Endothelial cell of umbilical vein (primary cell): Measurements from ENCODE around the gene TNS2. TPM values are rescaled to one million over a fixed set of nuclear protein-coding genes. Genes with fewer than 3 reads are reported as not detected.

ENCODE experiments used
- BruUV-seq: library from RNA; stranded (reverse); fragments of 400-500 nt; replicated peaks from 2 replicates; lab custom pipeline; 2021; lab: Mats Ljungman, UMichigan
- CTCF ChIA-PET: fragments of 300-600, 350-600 bp; sonication (Branson Sonifier 250); formaldehyde crosslinking; loops from one replicate; lab custom pipeline; 2021; ENCODE audit warnings: antibody characterized with exemption, inconsistent platforms; lab: Charles Lee
- POLR2A ChIA-PET: fragments of 300-600, 350-600 bp; sonication (Branson Sonifier 250); formaldehyde crosslinking; loops from one replicate; lab custom pipeline; 2021; ENCODE audit warnings: antibody characterized with exemption, inconsistent platforms; lab: Charles Lee
- DNase-seq: peaks from one replicate; pipeline ENCODE4 v3.0.0-alpha.2; 2011; ENCODE audit warnings: low read depth, low spot score
- FAIRE-seq: peaks from 2 replicates; lab custom pipeline; 2011; peaks lifted over from hg19 to GRCh38; lab: Jason Lieb, UNC
- H2AFZ ChIP-seq: 2 replicates; pipeline ENCODE4 v1.6.0; 2012; ENCODE audit warnings: low read depth, low read length, control low read depth, inconsistent platforms
- H3K27ac ChIP-seq: 2 replicates; pipeline ENCODE4 v1.5.1; 2011; ENCODE audit warnings: low read depth, mild to moderate bottlenecking, control low read depth, low read length, moderate library complexity; ENCODE audit not compliant: insufficient read depth
- H3K27me3 ChIP-seq, 2 experiments: 2 replicates each; pipeline versions ENCODE4 v1.6.0 to v1.6.1; 2011; ENCODE audit warnings: low read length in 2 of 2, mixed read lengths in 1 of 2; ENCODE audit not compliant: control insufficient read depth in 2 of 2, insufficient read depth in 2 of 2
- H3K36me3 ChIP-seq, 2 experiments: 2 replicates in 1 of 2; 3 replicates in 1 of 2; pipeline ENCODE4 v1.5.1; 2011; ENCODE audit warnings: low read length in 2 of 2, mild to moderate bottlenecking in 1 of 2, moderate library complexity in 1 of 2; ENCODE audit not compliant: control insufficient read depth in 2 of 2, insufficient read depth in 2 of 2; ENCODE audit errors: extremely low read depth in 1 of 2
- H3K4me1 ChIP-seq: 3 replicates; pipeline ENCODE4 v1.5.1; 2011; ENCODE audit warnings: mild to moderate bottlenecking, low read length; ENCODE audit not compliant: control insufficient read depth, insufficient read depth; ENCODE audit errors: extremely low read depth
- H3K4me2 ChIP-seq: 2 replicates; pipeline ENCODE4 v1.6.1; 2011; ENCODE audit warnings: low read length, control low read depth, mixed read lengths; ENCODE audit not compliant: insufficient read depth
- H3K4me3 ChIP-seq, 3 experiments: fragments of 200-600 bp in 1 of 3; sonication (generic), shearing (Covaris generic) in 1 of 3; replicated peaks in 1 of 3; 2 replicates each; pipeline ENCODE4 v1.5.1; 2011 to 2016; ENCODE audit warnings: control low read depth in 3 of 3, low read length in 3 of 3, mild to moderate bottlenecking in 2 of 3, inconsistent platforms in 1 of 3, low read depth in 1 of 3, moderate library complexity in 1 of 3; ENCODE audit not compliant: insufficient read depth in 1 of 3
- H3K79me2 ChIP-seq: 2 replicates; pipeline ENCODE4 v1.6.0; 2012; ENCODE audit warnings: low read length, inconsistent platforms; ENCODE audit not compliant: control insufficient read depth, insufficient read depth
- H3K9ac ChIP-seq: replicated peaks from 2 replicates; pipeline ENCODE3; 2011; ENCODE audit warnings: low read length, control low read depth; ENCODE audit not compliant: insufficient read depth; ENCODE audit errors: extremely low read depth
- H3K9me1 ChIP-seq: replicated peaks from 3 replicates; pipeline ENCODE4 v1.6.0; 2011; ENCODE audit warnings: mild to moderate bottlenecking, low read length; ENCODE audit not compliant: control insufficient read depth, insufficient read depth; ENCODE audit errors: extremely low read depth
- H3K9me3 ChIP-seq: replicated peaks from 2 replicates; pipeline ENCODE4 v1.5.1; 2012; ENCODE audit warnings: low read length, inconsistent platforms; ENCODE audit not compliant: control insufficient read depth, insufficient read depth
- H4K20me1 ChIP-seq: replicated peaks from 2 replicates; pipeline ENCODE3; 2011; ENCODE audit warnings: mild to moderate bottlenecking, low read length; ENCODE audit not compliant: control insufficient read depth, insufficient read depth; ENCODE audit errors: extremely low read depth
- FOS ChIP-seq: IDR thresholded peaks from 2 replicates; pipeline ENCODE4 v1.6.1; 2011; ENCODE audit warnings: mild to moderate bottlenecking, low read length, moderate library complexity, borderline replicate concordance; ENCODE audit not compliant: insufficient read depth
- GATA2 ChIP-seq: IDR thresholded peaks from 2 replicates; pipeline ENCODE4 v1.7.0; 2011; ENCODE audit warnings: low read depth, mild to moderate bottlenecking, moderate library complexity, mixed read lengths, low read length; ENCODE audit not compliant: insufficient read length, insufficient read depth
- JUN ChIP-seq: IDR thresholded peaks from 2 replicates; pipeline ENCODE4 v1.6.1; 2011; ENCODE audit warnings: borderline replicate concordance, low read depth; ENCODE audit not compliant: insufficient read length, insufficient read depth
- POLR2A ChIP-seq: IDR thresholded peaks from 2 replicates; pipeline ENCODE4 v1.6.1; 2012; ENCODE audit warnings: low read depth, mild to moderate bottlenecking, control low read depth, low read length
- POLR2AphosphoS5 ChIP-seq: IDR thresholded peaks from 2 replicates; pipeline ENCODE4 v1.6.1; 2012; ENCODE audit warnings: low read depth, mild to moderate bottlenecking, control low read depth, low read length, moderate library complexity; ENCODE audit not compliant: insufficient read depth
- dilution Hi-C: fragments of 300-500 bp; cut with MboI; formaldehyde crosslinking; loops from one replicate; pipeline ENCODE4 v1.15.0; 2019; ENCODE audit warnings: low sequenced_read_pairs; ENCODE audit not compliant: extremely low pct_ligation_motif_present
- intact Hi-C: fragments of 100-400 bp; cut with micrococcal nuclease; formaldehyde crosslinking; loops from one replicate; pipeline ENCODE4 v1.10.0; 2022
- polyA plus RNA-seq, 4 experiments: library from polyadenylated mRNA; depleted of rRNA in 3 of 4; stranded (reverse) in 3 of 4; unstranded in 1 of 4; fragments of >200 nt; gene quantifications; 2 replicates each; pipeline versions ENCODE4 v1.2.1 to v1.2.3, GENCODE V29; 2011 to 2012; ENCODE audit warnings: missing spikeins in 1 of 4
- total RNA-seq: library from RNA; stranded (reverse); gene quantifications from 2 replicates; pipeline ENCODE4 v1.2.3, GENCODE V29; 2021
- TF ChIP-seq, protein P1 (sequence below): IDR thresholded peaks from 2 replicates; pipeline ENCODE4 v1.6.1; 2011; ENCODE audit not compliant: insufficient read depth, insufficient read length
- TF ChIP-seq, protein P2 (sequence below), 2 donors: IDR thresholded peaks; 1 replicate in 1 of 2; 2 replicates in 1 of 2; pipeline ENCODE4 v1.5.1; 2011; ENCODE audit warnings: low read length in 2 of 2, mild to moderate bottlenecking in 2 of 2, moderate library complexity in 2 of 2, control low read depth in 1 of 2, inconsistent platforms in 1 of 2, low read depth in 1 of 2; ENCODE audit not compliant: insufficient read depth in 1 of 2; ENCODE audit errors: extremely low read depth in 1 of 2

Gene TNS2
- total and polyA plus RNA-seq, 2 donors (not counting 3 experiments of a cell fraction or from before 2014, with no cell fraction given): 84.5 to 106 TPM

DNA sequence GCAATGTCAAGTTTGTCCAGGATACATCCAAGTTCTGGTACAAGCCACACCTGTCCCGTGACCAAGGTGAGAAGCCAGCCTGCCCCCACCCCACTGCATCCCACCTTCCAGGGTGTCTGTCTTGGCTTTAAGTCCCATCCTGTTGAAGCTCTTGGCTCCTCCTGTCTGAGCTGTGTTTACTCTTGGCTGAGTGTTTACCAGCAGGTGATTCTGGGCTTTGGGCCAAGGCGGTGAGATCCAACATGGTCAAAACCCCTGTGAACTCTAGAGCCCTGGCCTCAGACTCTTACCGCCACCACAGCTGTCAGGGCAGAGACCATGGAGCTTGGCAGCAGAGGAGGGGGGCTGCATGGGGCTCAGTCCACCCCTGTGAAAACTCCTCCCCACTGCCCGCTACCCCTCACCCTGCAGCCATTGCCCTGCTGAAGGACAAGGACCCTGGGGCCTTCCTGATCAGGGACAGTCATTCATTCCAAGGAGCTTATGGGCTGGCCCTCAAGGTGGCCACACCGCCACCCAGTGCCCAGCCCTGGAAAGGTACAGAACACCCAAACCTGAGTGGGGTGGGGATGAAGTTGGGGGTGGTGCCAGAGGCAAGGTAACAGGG is 11.6 kb downstream of the TNS2 start:
- ChIA-PET CTCF (interaction anchor here (0.7 to 14.2 kb wide), 6 partner anchors 9 to 136 kb away, joined by 3 to 463 read pairs (median 6); partner anchors contain the start of genes IGFBP6 and SOAT2), POLR2A (no interaction called here)
- peaks cover 5 to 50% of the 10 kb centered on the region in 2 experiments for H3K36me3 ChIP-seq
- no peak overlapping the region for H3K4me3 ChIP-seq
- no peak overlapping the region for H3K9ac ChIP-seq
- TF ChIP-seq POLR2AphosphoS5 (no peak), JUN (no peak), FOS (no peak), GATA2 (no peak), POLR2A (no peak)
- TF ChIP-seq, protein P1, sequence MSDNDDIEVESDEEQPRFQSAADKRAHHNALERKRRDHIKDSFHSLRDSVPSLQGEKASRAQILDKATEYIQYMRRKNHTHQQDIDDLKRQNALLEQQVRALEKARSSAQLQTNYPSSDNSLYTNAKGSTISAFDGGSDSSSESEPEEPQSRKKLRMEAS: no peak
- TF ChIP-seq, protein P2, sequence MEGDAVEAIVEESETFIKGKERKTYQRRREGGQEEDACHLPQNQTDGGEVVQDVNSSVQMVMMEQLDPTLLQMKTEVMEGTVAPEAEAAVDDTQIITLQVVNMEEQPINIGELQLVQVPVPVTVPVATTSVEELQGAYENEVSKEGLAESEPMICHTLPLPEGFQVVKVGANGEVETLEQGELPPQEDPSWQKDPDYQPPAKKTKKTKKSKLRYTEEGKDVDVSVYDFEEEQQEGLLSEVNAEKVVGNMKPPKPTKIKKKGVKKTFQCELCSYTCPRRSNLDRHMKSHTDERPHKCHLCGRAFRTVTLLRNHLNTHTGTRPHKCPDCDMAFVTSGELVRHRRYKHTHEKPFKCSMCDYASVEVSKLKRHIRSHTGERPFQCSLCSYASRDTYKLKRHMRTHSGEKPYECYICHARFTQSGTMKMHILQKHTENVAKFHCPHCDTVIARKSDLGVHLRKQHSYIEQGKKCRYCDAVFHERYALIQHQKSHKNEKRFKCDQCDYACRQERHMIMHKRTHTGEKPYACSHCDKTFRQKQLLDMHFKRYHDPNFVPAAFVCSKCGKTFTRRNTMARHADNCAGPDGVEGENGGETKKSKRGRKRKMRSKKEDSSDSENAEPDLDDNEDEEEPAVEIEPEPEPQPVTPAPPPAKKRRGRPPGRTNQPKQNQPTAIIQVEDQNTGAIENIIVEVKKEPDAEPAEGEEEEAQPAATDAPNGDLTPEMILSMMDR (IDR thresholded peaks at IDR 0.05; ENCODE audit: extremely low read depth in 1 of 2, insufficient read depth in 1 of 2, low read depth in 1 of 2, low read length in 2 of 2): no peak
- peaks cover 16% of the 10 kb centered on the region for H3K4me1 ChIP-seq
- H3K27me3 ChIP-seq: no peaks in the 10 kb centered on the region
- H2AFZ ChIP-seq: no peak overlapping the region
- no peak overlapping the region for H3K27ac ChIP-seq
- no TSS peak for BruUV-seq
- no peak overlapping the region for H3K4me2 ChIP-seq
- FAIRE-seq (peak; percentile 4), DNase-seq (no peak)
- no peaks in the 10 kb centered on the region for H3K9me3 ChIP-seq
- no peaks in the 10 kb centered on the region for H3K79me2 ChIP-seq
- H3K9me1 ChIP-seq: no peaks in the 10 kb centered on the region
- intact Hi-C loops: loop anchor here (1.0 kb wide), 1 partner anchor 11 kb away; the partner anchor contains the start of gene TNS2
- no peaks in the 10 kb centered on the region for H4K20me1 ChIP-seq
- dilution Hi-C loops: no loop called here
